NCI-H510A (cell line): Measurements from ENCODE around the gene CUTA.
"Not testable (repeated sequence)": the region's sequence is repeated elsewhere in the genome, so short reads cannot be mapped to it uniquely, and the experiment has no call there.

Source experiments
- DNase-seq: peaks from one replicate; lab custom pipeline; 2025; lab: John Stamatoyannopoulos, UW

Gene CUTA

DNA sequence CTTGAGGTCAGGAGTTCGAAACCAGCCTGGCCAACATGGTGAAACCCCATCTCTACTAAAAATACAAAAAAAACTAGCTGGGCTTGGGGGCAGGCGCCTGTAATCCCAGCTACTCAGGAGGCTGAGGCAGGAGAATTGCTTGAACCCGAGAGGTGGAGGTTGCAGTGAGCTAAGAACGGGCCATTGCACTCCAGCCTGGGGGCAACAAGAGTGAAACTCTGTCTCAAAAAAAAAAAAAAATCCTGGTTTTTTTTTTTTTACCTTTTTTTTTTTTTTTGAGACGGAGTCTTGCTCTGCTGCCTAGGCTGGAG is 50.2 kb downstream of the CUTA start:
- not testable (repeated sequence) for DNase-seq

DNA sequence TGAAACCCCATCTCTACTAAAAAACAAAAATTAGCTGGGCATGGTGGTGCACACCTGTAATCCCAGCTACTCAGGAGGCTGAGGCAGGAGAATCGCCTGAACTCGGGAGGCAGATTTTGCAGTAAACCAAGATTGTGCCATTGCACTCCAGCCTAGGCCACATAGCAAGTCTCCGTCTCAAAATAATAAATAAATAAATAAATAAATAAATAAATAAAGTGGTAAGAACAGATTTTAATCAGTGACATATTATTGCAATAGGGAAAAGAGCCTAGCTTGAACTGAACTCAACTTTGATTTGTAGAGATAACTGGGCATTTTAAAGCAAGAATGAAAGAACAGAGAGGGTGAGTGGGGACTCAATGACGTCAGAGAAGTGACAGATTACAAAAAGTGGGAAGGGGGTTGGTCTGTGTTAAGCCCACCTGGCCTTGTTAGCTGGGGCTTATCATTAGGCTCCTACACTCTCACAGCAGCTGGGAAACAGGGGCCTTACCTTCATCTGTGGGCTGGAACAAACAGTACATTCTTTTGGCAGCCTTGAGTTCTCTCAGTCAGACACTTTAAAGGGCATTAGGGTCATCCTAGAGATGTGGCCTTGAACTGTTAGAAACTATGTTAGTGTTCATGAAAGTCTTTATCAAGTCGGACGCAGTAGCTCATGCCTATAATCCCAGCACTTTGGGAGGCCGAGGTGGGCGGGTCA is 50.7 kb downstream of the CUTA start:
- DNase-seq, result no peak
